ENCODE results near the gene IL31.

IL31 gene

DNA sequence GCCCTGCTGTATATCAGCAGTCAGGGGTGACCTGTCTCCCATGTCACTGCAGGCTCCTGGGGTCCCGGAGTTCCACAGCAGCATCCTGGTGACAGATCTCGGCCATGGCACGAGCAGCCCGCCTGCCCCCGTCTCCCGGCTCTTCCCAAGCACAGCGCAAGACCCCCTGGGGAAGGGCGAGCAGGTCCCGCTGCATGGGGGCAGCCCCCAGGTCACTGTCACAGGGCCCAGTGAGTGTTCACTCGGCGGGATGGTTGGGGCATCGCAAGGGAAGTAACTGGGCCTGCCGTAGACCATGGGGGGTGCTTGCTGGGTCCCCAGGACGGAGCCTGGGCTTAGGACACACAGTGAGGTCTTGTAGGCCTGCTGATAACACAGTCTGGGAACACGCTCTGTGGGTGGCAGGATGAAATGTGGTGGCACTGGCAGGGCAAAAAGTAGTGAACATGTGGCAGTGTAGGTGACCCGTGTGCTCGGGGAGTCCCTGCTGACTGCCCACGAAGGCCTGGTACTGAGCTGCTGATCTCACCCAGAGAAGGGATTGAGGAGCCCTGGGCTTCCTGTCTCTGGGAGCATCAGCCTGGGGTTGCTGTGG lies 38.5 kb downstream of the IL31 start:
- TF ChIP-seq ZFX (IDR thresholded peaks at IDR 0.05): no peak
- TF ChIP-seq, protein P1, sequence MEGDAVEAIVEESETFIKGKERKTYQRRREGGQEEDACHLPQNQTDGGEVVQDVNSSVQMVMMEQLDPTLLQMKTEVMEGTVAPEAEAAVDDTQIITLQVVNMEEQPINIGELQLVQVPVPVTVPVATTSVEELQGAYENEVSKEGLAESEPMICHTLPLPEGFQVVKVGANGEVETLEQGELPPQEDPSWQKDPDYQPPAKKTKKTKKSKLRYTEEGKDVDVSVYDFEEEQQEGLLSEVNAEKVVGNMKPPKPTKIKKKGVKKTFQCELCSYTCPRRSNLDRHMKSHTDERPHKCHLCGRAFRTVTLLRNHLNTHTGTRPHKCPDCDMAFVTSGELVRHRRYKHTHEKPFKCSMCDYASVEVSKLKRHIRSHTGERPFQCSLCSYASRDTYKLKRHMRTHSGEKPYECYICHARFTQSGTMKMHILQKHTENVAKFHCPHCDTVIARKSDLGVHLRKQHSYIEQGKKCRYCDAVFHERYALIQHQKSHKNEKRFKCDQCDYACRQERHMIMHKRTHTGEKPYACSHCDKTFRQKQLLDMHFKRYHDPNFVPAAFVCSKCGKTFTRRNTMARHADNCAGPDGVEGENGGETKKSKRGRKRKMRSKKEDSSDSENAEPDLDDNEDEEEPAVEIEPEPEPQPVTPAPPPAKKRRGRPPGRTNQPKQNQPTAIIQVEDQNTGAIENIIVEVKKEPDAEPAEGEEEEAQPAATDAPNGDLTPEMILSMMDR (conservative IDR thresholded peaks at IDR 0.05): no peak
- no peak overlapping the region for H3K27ac ChIP-seq

DNA sequence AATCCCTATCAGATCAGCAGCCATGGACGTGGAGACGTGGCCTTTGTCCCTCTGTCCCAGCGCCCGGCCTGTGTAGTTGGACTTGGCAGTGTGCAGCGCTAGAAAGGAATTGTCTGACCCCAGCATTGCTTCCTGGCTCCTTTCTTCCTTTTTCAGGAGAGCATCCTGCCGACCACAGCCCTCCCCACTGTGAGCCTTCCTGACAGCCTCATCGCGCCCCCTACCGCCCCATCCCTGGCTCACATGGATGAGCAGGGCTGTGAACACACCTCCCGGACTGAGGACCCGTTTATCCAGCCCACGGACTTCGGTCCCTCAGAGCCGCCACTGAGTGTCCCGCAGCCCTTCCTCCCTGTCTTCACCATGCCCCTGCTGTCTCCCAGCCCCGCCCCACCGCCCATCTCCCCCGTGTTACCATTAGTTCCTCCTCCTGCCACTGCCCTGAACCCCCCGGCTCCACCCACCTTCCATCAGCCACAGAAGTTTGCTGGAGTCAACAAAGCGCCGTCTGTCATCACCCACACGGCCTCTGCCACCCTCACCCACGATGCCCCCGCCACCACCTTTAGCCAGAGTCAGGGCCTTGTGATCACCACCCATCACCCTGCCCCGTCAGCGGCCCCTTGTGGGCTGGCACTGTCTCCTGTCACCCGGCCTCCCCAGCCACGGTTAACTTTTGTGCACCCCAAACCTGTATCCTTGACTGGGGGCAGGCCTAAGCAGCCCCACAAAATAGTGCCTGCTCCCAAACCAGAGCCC lies 40.6 kb downstream of the IL31 start:
- TF ChIP-seq, protein P1 (conservative IDR thresholded peaks at IDR 0.05): no peak
- TF ChIP-seq ZFX (IDR thresholded peaks at IDR 0.05): no peak
- no peak overlapping the region for H3K27ac ChIP-seq

DNA sequence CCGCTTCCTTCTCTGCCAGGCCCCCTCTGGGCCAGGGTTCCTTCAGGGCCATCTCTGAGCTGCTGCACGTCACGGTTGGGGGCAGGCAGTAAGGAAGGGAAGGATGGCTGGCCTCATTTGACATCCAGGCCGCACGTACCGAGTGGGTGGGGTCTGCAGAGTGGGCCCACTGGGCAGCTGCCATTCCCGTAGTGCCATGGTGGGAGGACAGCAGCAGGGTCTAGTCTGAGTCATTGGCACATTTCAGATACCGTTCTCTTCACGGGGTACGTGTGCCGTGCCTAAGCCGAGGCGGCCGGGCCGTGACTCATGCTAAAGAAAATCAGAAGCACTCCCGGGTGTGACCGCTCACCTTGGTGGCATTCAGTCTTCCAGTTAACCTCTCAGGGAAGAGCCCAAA lies 43.9 kb downstream of the IL31 start:
- H3K27ac ChIP-seq: no peak overlapping the region
- no peak for TF ChIP-seq ZFX (IDR thresholded peaks at IDR 0.05)
- TF ChIP-seq, protein P1 (conservative IDR thresholded peaks at IDR 0.05): no peak

DNA sequence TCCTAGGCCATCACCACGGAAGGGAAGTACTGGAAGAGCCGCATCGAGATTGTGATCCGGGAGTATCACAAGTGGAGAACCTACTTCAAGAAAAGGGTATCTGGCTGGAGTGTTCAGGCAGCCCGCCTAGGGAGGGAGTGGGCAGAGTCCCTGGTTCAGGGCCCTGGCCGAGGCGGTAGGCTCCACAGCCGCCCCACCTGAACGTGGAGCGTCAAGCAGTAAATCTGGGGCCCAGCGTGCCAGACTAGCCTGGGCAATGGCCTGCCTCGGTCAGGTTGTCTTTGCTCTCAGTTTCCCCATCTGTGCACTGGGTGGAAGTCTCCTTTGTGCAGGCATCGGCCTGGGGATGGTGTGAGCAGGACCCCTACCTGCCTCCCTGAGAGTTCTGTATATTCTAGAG lies 44.9 kb downstream of the IL31 start:
- no peak for TF ChIP-seq ZFX (IDR thresholded peaks at IDR 0.05)
- TF ChIP-seq, protein P1 (conservative IDR thresholded peaks at IDR 0.05): no peak

DNA sequence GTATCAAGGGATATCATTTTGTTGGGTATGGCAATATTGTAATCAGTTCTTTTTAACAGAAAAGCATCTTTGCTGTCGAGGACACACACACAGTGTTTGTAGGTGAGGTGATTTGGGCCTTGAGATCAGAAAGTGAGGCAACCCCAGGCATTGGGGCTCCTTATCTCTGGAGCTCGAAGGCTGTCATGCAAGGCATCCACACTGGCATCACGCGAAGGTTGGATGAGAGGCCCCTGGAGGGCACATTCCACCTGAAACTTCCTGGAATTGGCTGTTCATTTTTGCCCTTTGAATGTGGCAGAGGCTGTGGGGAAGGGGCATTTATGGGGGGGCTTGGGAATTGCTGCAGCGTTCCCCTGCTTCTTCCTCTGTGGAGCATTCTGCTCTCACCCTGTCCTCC lies 45.5 kb downstream of the IL31 start:
- H3K27ac ChIP-seq: no peak overlapping the region
- TF ChIP-seq, protein P1 (conservative IDR thresholded peaks at IDR 0.05): no peak
- no peak for TF ChIP-seq ZFX (IDR thresholded peaks at IDR 0.05)

More for the DNA sequence above, 44.9 kb downstream of the IL31 start:
- H3K27ac ChIP-seq: no peak overlapping the region

DNA sequence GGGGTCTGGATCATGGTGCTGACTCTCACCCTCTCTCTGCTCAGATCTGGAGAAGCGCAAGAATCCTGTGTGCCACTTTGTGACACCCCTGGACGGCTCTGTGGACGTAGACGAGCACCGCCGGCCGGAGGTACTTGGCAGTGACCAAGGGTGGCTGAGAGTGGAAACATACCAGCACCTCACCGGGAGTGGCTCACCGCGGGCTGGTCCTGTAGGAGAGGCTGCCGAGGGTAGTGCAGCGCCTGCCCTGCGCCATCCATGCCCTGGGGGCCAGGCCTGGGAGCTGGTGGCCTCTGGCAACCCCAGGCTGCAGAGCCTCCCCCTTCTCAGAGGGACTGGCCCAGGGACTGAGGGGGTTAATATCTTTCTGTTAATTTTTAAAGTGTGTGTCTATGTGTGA lies 46.2 kb downstream of the IL31 start:
- TF ChIP-seq, protein P1 (conservative IDR thresholded peaks at IDR 0.05): no peak
- no peak for TF ChIP-seq ZFX (IDR thresholded peaks at IDR 0.05)
- no peak overlapping the region for H3K27ac ChIP-seq

All from C4-2B (cell line).